ENCODE results near the gene ELANE.
"Not testable (repeated sequence)": the region's sequence is repeated elsewhere in the genome, so short reads cannot be mapped to it uniquely, and the experiment has no call there.

Gene ELANE

GRCh38 chr19:844546-844971 lies 7.5 kb upstream of the ELANE start:
- H3K27me3 Mint-ChIP-seq: peaks cover 52% of the 10 kb centered on the region
- no peak overlapping the region for H3K27ac Mint-ChIP-seq
- DNase-seq (no peak), ATAC-seq (no peak)
- H3K9me3 Mint-ChIP-seq: no peaks in the 10 kb centered on the region
- no peaks in the 10 kb centered on the region for H3K36me3 Mint-ChIP-seq (ENCODE audit: low read depth)
- H3K4me1 Mint-ChIP-seq: peaks cover 3% of the 10 kb centered on the region
- H3K4me3 Mint-ChIP-seq: no peak overlapping the region

DNA sequence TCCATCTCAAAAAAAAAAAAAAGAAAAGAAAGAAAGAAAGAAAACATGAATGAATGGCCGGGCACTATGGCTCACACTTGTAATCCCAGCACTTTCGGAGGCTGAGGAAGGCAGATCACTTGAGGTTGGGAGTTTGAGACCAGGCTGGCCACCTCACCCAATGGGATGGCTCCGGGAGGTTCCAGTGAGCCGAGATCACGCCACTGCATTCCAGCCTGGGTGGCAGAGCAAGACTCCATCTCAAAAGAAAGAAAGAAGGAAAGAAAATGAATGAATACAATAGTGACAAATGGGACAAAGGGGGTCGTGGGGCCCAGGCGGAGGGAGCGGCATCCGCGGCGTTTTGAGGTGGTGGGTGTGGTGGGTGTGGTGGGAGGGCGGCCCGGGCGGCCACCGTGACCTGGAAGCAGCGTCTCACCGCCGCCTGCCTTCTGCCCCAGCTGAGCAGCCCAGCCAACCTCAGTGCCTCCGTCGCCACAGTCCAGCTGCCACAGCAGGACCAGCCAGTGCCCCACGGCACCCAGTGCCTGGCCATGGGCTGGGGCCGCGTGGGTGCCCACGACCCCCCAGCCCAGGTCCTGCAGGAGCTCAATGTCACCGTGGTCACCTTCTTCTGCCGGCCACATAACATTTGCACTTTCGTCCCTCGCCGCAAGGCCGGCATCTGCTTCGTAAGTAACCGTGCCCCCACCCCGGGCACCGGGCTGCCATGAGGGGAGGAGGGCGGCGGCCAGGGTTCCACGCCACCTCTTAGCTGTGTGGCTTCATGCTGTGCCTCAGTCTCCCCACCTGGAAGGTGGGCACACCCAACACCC lies 6.2 kb upstream of the ELANE start:
- Mint-ChIP-seq H3K27ac (no peak overlapping the region), H3K4me3 (no peak overlapping the region), H3K36me3 (ENCODE audit: low read depth) (no peaks in the 10 kb centered on the region), H3K9me3 (no peaks in the 10 kb centered on the region), H3K27me3 (peaks cover 58% of the 10 kb centered on the region), H3K4me1 (peaks cover 3% of the 10 kb centered on the region)
- ATAC-seq: no peak
- DNase-seq: no peak

GRCh38 chr19:848386-848921 lies 3.6 kb upstream of the ELANE start:
- Mint-ChIP-seq H3K27ac (no peak overlapping the region), H3K9me3 (no peaks in the 10 kb centered on the region), H3K27me3 (peaks cover 50% of the 10 kb centered on the region), H3K4me1 (peaks cover 3% of the 10 kb centered on the region), H3K36me3 (ENCODE audit: low read depth) (no peaks in the 10 kb centered on the region), H3K4me3 (no peak overlapping the region)
- DNase-seq: no peak
- ATAC-seq: no peak

DNA sequence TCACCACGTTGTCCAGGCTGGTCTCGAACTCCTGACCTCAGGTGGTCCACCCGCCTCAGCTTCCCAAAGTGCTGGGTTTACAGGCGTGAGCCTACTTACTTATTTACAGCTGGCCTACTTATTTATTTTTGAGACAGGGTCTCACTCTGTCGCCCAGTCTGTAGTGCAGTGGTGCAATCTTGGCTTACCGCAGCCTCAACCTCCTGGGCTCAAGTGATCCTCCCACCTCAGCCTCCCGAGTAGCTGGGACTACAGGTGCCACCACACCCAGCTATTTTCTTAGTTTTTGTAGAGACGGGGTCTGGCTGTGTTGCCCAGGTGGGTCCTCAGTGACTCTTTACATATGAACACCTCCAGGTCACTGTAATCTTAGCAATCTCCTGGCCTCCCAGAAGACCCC lies 2.9 kb upstream of the ELANE start:
- H3K4me3 Mint-ChIP-seq; ATAC-seq; DNase-seq; H3K4me1 Mint-ChIP-seq; H3K36me3 Mint-ChIP-seq (ENCODE audit: low read depth); H3K27ac Mint-ChIP-seq; H3K9me3 Mint-ChIP-seq: not testable (repeated sequence)
- H3K27me3 Mint-ChIP-seq: peaks cover 48% of the 10 kb centered on the region

- H3K9me3 Mint-ChIP-seq: no peaks in the 10 kb centered on the region
- DNase-seq (no peak), ATAC-seq (no peak)
- no peaks in the 10 kb centered on the region for H3K4me1 Mint-ChIP-seq
- H3K36me3 Mint-ChIP-seq (ENCODE audit: low read depth): no peaks in the 10 kb centered on the region
- H3K27ac Mint-ChIP-seq: no peak overlapping the region
- H3K27me3 Mint-ChIP-seq: peaks cover 37% of the 10 kb centered on the region
- no peak overlapping the region for H3K4me3 Mint-ChIP-seq
Measured at GRCh38 chr19:850221-850978, 1.7 kb upstream of the ELANE start.

GRCh38 chr19:850979-851335 lies 1.1 kb upstream of the ELANE start:
- Mint-ChIP-seq H3K4me1 (no peaks in the 10 kb centered on the region), H3K36me3 (ENCODE audit: low read depth) (no peaks in the 10 kb centered on the region), H3K9me3 (no peaks in the 10 kb centered on the region), H3K27ac (no peak overlapping the region), H3K27me3 (peaks cover 33% of the 10 kb centered on the region), H3K4me3 (no peak overlapping the region)
- DNase-seq: no peak
- no peak for ATAC-seq

DNA sequence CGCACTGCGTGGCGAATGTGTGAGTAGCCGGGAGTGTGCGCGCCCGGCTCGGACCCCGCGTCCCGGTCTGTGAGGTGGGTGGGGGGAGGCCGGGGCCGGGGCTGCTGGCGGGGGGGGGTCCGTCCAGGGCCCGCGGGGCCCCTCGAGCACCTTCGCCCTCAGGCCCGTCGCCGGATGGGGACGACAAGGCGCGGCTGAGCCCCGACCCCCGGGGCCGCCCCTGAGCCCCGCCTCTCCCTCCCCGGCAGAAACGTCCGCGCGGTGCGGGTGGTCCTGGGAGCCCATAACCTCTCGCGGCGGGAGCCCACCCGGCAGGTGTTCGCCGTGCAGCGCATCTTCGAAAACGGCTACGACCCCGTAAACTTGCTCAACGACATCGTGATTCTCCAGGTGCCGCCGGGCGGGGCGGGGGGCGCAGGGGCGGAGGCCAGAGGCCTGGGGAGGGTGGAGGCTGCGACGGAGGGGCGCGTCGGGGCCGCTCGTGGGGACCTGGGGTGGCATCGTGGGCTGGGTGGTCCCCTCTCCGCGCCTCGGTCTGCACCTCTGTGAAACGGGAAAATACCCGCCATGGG lies 997 bp downstream of the ELANE start:
- ATAC-seq: no peak
- Mint-ChIP-seq H3K27me3 (peaks cover 22% of the 10 kb centered on the region), H3K36me3 (ENCODE audit: low read depth) (no peaks in the 10 kb centered on the region), H3K27ac (no peak overlapping the region), H3K4me1 (no peaks in the 10 kb centered on the region), H3K4me3 (no peak overlapping the region), H3K9me3 (no peaks in the 10 kb centered on the region)
- no peak for DNase-seq

- H3K27ac Mint-ChIP-seq; H3K4me1 Mint-ChIP-seq; H3K4me3 Mint-ChIP-seq; ATAC-seq; DNase-seq; H3K36me3 Mint-ChIP-seq (ENCODE audit: low read depth); H3K9me3 Mint-ChIP-seq: not testable (repeated sequence)
- H3K27me3 Mint-ChIP-seq: peaks cover 23% of the 10 kb centered on the region
Measured at GRCh38 chr19:853614-854220, 1.6 kb downstream of the ELANE start.

DNA sequence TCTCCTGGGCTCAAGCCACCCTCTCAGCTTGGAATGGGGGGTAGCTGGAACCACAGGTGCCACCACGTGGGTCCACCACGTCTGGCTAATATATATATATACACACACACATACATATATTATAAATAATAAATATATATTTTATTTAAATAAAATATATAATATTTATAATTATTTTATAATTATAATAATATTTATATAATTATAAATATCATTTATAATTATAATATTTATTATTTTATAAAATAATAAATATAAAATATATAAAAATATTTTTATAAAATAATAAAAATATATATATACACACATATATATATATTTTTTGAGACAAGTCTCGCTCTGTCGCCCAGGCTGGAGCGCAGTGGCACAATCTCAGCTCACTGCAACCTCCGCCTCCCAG lies 2.4 kb downstream of the ELANE start:
- H3K4me1 Mint-ChIP-seq: no peaks in the 10 kb centered on the region
- DNase-seq (no peak), ATAC-seq (no peak)
- H3K36me3 Mint-ChIP-seq (ENCODE audit: low read depth): no peaks in the 10 kb centered on the region
- H3K27ac Mint-ChIP-seq: no peak overlapping the region
- H3K27me3 Mint-ChIP-seq: peaks cover 19% of the 10 kb centered on the region
- no peaks in the 10 kb centered on the region for H3K9me3 Mint-ChIP-seq
- no peak overlapping the region for H3K4me3 Mint-ChIP-seq

- ATAC-seq (no peak), DNase-seq (no peak)
- Mint-ChIP-seq H3K9me3 (no peaks in the 10 kb centered on the region), H3K27ac (no peak overlapping the region), H3K4me3 (no peak overlapping the region), H3K36me3 (ENCODE audit: low read depth) (no peaks in the 10 kb centered on the region), H3K27me3 (peaks cover 20% of the 10 kb centered on the region), H3K4me1 (no peaks in the 10 kb centered on the region)
Measured at GRCh38 chr19:855142-855541, 3.0 kb downstream of the ELANE start.

DNA sequence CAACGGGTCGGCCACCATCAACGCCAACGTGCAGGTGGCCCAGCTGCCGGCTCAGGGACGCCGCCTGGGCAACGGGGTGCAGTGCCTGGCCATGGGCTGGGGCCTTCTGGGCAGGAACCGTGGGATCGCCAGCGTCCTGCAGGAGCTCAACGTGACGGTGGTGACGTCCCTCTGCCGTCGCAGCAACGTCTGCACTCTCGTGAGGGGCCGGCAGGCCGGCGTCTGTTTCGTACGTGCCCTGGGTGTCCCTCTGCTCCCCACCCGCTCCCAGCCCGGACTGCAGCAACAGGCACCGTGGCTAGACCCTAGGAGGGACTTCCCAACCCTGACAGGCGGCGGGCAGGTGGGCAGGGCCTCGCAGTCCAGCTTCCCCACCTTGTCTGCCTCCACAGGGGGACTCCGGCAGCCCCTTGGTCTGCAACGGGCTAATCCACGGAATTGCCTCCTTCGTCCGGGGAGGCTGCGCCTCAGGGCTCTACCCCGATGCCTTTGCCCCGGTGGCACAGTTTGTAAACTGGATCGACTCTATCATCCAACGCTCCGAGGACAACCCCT lies 3.5 kb downstream of the ELANE start:
- no peak for ATAC-seq

GRCh38 chr19:858284-858683 lies 6.2 kb downstream of the ELANE start:
- Mint-ChIP-seq H3K9me3 (no peaks in the 10 kb centered on the region), H3K4me1 (peaks cover 7% of the 10 kb centered on the region), H3K27ac (no peak overlapping the region), H3K36me3 (ENCODE audit: low read depth) (no peaks in the 10 kb centered on the region), H3K4me3 (no peak overlapping the region), H3K27me3 (peaks cover 14% of the 10 kb centered on the region)
- DNase-seq (no peak), ATAC-seq (no peak)

More for the DNA sequence above, 3.5 kb downstream of the ELANE start:
- no peaks in the 10 kb centered on the region for H3K9me3 Mint-ChIP-seq
- no peak overlapping the region for H3K4me3 Mint-ChIP-seq
- DNase-seq: no peak
- H3K27me3 Mint-ChIP-seq: peaks cover 19% of the 10 kb centered on the region
- H3K4me1 Mint-ChIP-seq: no peaks in the 10 kb centered on the region
- H3K36me3 Mint-ChIP-seq (ENCODE audit: low read depth): no peaks in the 10 kb centered on the region
- no peak overlapping the region for H3K27ac Mint-ChIP-seq

DNA sequence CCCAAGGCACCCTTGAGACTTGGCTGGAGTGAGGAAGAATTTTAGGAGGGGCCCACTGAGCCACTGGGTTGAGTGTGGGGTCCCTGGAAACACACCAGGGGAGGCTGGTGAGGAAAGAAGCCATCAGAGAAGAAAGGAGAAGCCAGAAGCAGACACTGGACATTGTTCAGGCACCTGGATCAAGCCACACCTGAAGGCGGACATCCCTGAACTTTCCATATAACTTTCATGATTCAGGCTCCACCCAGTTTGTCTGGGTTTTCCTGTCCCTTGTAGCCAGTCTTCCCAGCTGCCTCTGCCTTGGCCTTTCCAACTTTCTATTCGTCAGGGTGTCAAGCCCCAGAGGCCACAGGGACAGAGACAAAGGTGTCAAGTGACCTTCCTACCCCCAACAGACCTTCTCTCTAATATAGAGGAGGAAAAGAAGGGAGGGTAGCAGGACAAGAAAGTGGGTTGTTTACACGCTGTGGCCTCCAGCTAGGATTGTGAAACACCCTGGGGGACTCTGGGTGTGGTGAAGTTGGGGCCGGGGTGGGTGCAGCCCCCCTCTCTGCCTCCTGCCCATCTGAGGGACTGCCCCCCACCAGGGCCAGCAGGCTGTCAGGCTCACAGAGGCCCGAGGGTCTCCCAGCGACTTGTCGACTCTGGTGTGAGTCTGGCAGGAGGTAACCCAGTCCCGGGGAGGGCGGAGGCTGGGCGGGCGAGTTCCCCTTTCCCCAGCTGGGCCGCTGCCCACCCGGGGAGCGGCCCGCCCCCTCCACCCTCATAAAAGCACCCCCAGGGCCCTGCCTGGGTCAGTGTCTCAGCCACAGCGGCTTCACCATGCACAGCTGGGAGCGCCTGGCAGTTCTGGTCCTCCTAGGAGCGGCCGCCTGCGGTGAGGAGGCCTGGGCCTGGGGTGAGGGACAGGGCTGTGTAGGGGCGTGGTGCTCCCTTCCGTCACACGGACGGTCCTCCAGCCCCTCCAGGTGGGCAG lies 7.1 kb downstream of the ELANE start, which contains the start of gene CFD:
TSS of gene CFD (plus strand) at position 797 of the 976 bp plus-strand sequence. CDS start at position 823, 26 bp downstream.
- H3K36me3 Mint-ChIP-seq (ENCODE audit: low read depth): peaks cover 1% of the 10 kb centered on the region
- DNase-seq (no peak), ATAC-seq (no peak)
- peaks cover 14% of the 10 kb centered on the region for H3K27me3 Mint-ChIP-seq
- peaks cover 12% of the 10 kb centered on the region for H3K4me1 Mint-ChIP-seq
- no peaks in the 10 kb centered on the region for H3K9me3 Mint-ChIP-seq
- no peak within 1 kb of the TSS for H3K27ac Mint-ChIP-seq
- no peak within 1 kb of the TSS for H3K4me3 Mint-ChIP-seq

Measured in activated naive CD8-positive, alpha-beta T cell treated with anti-CD3 and anti-CD28 coated beads, Interleukin-2, amount 50 U/mL, for 24 hours (primary cell).